ENCODE measurements around the gene RPP14.

RPP14 gene

GRCh38 chr3:58307639-58308215, 1.7 kb downstream of the RPP14 start:
- Histone ChIP-seq H3K9me2 (replicated peaks; ENCODE audit: control insufficient read depth, low read length) (no peaks in the 10 kb centered on the region), H3K27ac (ENCODE audit: low read depth, low read length) (peak overlapping the region; percentile 74), H3K79me2 (ENCODE audit: control insufficient read depth, low read length) (peaks cover 61% of the 10 kb centered on the region), H3K36me3 (ENCODE audit: control insufficient read depth, low read length) (peaks cover 51% of the 10 kb centered on the region), H3F3A (ENCODE audit: control insufficient read depth, insufficient read depth) (no peaks in the 10 kb centered on the region), H3K27me3 (ENCODE audit: control insufficient read depth, low read length) (no peaks in the 10 kb centered on the region), H3K4me1 (ENCODE audit: control insufficient read depth, low read length) (peaks cover 21% of the 10 kb centered on the region), H3K4me2 (ENCODE audit: low read length) (peak overlapping the region; percentile 97), H3K9me3 (ENCODE audit: control insufficient read depth, insufficient read depth, low read length) (no peaks in the 10 kb centered on the region), H3K4me3 (ENCODE audit: low read length) (peak overlapping the region; percentile 88), H4K20me1 (ENCODE audit: control insufficient read depth, insufficient read depth, low read depth, low read length) (peaks cover 18% of the 10 kb centered on the region)
- TF ChIP-seq EZH2phosphoT487 (IDR thresholded peaks at IDR 0.05; ENCODE audit: borderline replicate concordance, low read length) (no peak), CTCF (IDR thresholded peaks at IDR 0.05; ENCODE audit: low read depth, low read length, poor library complexity, severe bottlenecking) (peak; percentile 82)

- H3K36me3 ChIP-seq (ENCODE audit: control insufficient read depth, low read length) = peaks cover 60% of the 10 kb centered on the region
- H3K79me2 ChIP-seq (ENCODE audit: control insufficient read depth, low read length) = peaks cover 66% of the 10 kb centered on the region
- H3K9me2 ChIP-seq (replicated peaks; ENCODE audit: control insufficient read depth, low read length) = no peaks in the 10 kb centered on the region
- no peaks in the 10 kb centered on the region for H3K27me3 ChIP-seq (ENCODE audit: control insufficient read depth, low read length)
- peak overlapping the region; percentile 2; the same call in 1 of the 2 replicates for H3K4me3 ChIP-seq (ENCODE audit: low read length)
- TF ChIP-seq EZH2phosphoT487 (IDR thresholded peaks at IDR 0.05; ENCODE audit: borderline replicate concordance, low read length) (no peak), CTCF (IDR thresholded peaks at IDR 0.05; ENCODE audit: low read depth, low read length, poor library complexity, severe bottlenecking) (no peak)
- H3K4me2 ChIP-seq (ENCODE audit: low read length) = peak overlapping the region; percentile 97
- H3K27ac ChIP-seq (ENCODE audit: low read depth, low read length) = no peak overlapping the region
- peaks cover 18% of the 10 kb centered on the region for H4K20me1 ChIP-seq (ENCODE audit: control insufficient read depth, insufficient read depth, low read depth, low read length)
- no peaks in the 10 kb centered on the region for H3K9me3 ChIP-seq (ENCODE audit: control insufficient read depth, insufficient read depth, low read length)
- peaks cover 21% of the 10 kb centered on the region for H3K4me1 ChIP-seq (ENCODE audit: control insufficient read depth, low read length)
- H3F3A ChIP-seq (ENCODE audit: control insufficient read depth, insufficient read depth) = no peaks in the 10 kb centered on the region
Observed at GRCh38 chr3:58308728-58309127, 2.7 kb downstream of the RPP14 start.

DNA sequence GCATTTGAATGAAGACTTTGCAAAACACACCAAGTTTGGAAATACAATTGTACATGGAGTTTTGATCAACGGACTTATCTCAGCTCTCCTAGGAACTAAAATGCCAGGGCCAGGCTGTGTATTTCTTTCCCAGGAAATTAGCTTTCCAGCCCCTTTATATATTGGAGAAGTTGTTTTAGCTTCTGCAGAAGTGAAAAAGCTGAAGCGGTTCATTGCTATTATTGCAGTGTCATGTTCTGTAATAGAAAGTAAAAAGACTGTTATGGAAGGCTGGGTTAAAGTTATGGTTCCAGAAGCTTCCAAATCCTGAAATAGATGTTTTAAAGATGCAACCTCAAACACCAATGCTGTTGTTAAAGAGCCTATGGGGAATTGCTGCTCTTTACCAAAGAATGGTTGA, 11.8 kb downstream of the RPP14 start:
- Histone ChIP-seq H3K4me2 (ENCODE audit: low read length) (no peak overlapping the region), H3K4me1 (ENCODE audit: control insufficient read depth, low read length) (peaks cover 12% of the 10 kb centered on the region), H3F3A (ENCODE audit: control insufficient read depth, insufficient read depth) (peaks cover 26% of the 10 kb centered on the region), H3K4me3 (ENCODE audit: low read length) (no peak overlapping the region), H3K36me3 (ENCODE audit: control insufficient read depth, low read length) (peaks cover 73% of the 10 kb centered on the region), H4K20me1 (ENCODE audit: control insufficient read depth, insufficient read depth, low read depth, low read length) (no peaks in the 10 kb centered on the region), H3K79me2 (ENCODE audit: control insufficient read depth, low read length) (peaks cover 40% of the 10 kb centered on the region), H3K27me3 (ENCODE audit: control insufficient read depth, low read length) (no peaks in the 10 kb centered on the region), H3K9me3 (ENCODE audit: control insufficient read depth, insufficient read depth, low read length) (no peaks in the 10 kb centered on the region), H3K9me2 (replicated peaks; ENCODE audit: control insufficient read depth, low read length) (no peaks in the 10 kb centered on the region), H3K27ac (ENCODE audit: low read depth, low read length) (no peak overlapping the region)
- TF ChIP-seq EZH2phosphoT487 (IDR thresholded peaks at IDR 0.05; ENCODE audit: borderline replicate concordance, low read length) (no peak), CTCF (IDR thresholded peaks at IDR 0.05; ENCODE audit: low read depth, low read length, poor library complexity, severe bottlenecking) (no peak)

All from DOHH2 (cell line).